Endothelial cell of umbilical vein (primary cell): ENCODE measurements around the gene OR10W1. TPM values are rescaled to one million over a fixed set of nuclear protein-coding genes. Genes with fewer than 3 reads are reported as not detected.

Experiments
- Bru-seq: library from RNA; stranded (reverse); fragments of 400-500 nt; gene quantifications from one replicate; lab custom pipeline; 2021; lab: Mats Ljungman, UMichigan
- BruChase-seq, 2 experiments: library from RNA; stranded (reverse); fragments of 400-500 nt; gene quantifications; one replicate each; lab custom pipeline; 2021; lab: Mats Ljungman, UMichigan
- BruUV-seq: library from RNA; stranded (reverse); fragments of 400-500 nt; replicated peaks from 2 replicates; lab custom pipeline; 2021; lab: Mats Ljungman, UMichigan
- CTCF ChIA-PET: fragments of 300-600, 350-600 bp; sonication (Branson Sonifier 250); formaldehyde crosslinking; loops from one replicate; lab custom pipeline; 2021; ENCODE audit warnings: antibody characterized with exemption, inconsistent platforms; lab: Charles Lee
- POLR2A ChIA-PET: fragments of 300-600, 350-600 bp; sonication (Branson Sonifier 250); formaldehyde crosslinking; loops from one replicate; lab custom pipeline; 2021; ENCODE audit warnings: antibody characterized with exemption, inconsistent platforms; lab: Charles Lee
- DNase-seq: peaks from one replicate; pipeline ENCODE4 v3.0.0-alpha.2; 2011; ENCODE audit warnings: low read depth, low spot score
- FAIRE-seq: peaks from 2 replicates; lab custom pipeline; 2011; peaks lifted over from hg19 to GRCh38; lab: Jason Lieb, UNC
- H2AFZ ChIP-seq: 2 replicates; pipeline ENCODE4 v1.6.0; 2012; ENCODE audit warnings: low read depth, low read length, control low read depth, inconsistent platforms
- H3K27ac ChIP-seq: 2 replicates; pipeline ENCODE4 v1.5.1; 2011; ENCODE audit warnings: low read depth, mild to moderate bottlenecking, control low read depth, low read length, moderate library complexity; ENCODE audit not compliant: insufficient read depth
- H3K27me3 ChIP-seq, 2 experiments: 2 replicates each; pipeline versions ENCODE4 v1.6.0 to v1.6.1; 2011; ENCODE audit warnings: low read length in 2 of 2, mixed read lengths in 1 of 2; ENCODE audit not compliant: control insufficient read depth in 2 of 2, insufficient read depth in 2 of 2
- H3K36me3 ChIP-seq, 2 experiments: 2 replicates in 1 of 2; 3 replicates in 1 of 2; pipeline ENCODE4 v1.5.1; 2011; ENCODE audit warnings: low read length in 2 of 2, mild to moderate bottlenecking in 1 of 2, moderate library complexity in 1 of 2; ENCODE audit not compliant: control insufficient read depth in 2 of 2, insufficient read depth in 2 of 2; ENCODE audit errors: extremely low read depth in 1 of 2
- H3K4me1 ChIP-seq: 3 replicates; pipeline ENCODE4 v1.5.1; 2011; ENCODE audit warnings: mild to moderate bottlenecking, low read length; ENCODE audit not compliant: control insufficient read depth, insufficient read depth; ENCODE audit errors: extremely low read depth
- H3K4me2 ChIP-seq: 2 replicates; pipeline ENCODE4 v1.6.1; 2011; ENCODE audit warnings: low read length, control low read depth, mixed read lengths; ENCODE audit not compliant: insufficient read depth
- H3K4me3 ChIP-seq, 3 experiments: fragments of 200-600 bp in 1 of 3; sonication (generic), shearing (Covaris generic) in 1 of 3; replicated peaks in 1 of 3; 2 replicates each; pipeline ENCODE4 v1.5.1; 2011 to 2016; ENCODE audit warnings: control low read depth in 3 of 3, low read length in 3 of 3, mild to moderate bottlenecking in 2 of 3, inconsistent platforms in 1 of 3, low read depth in 1 of 3, moderate library complexity in 1 of 3; ENCODE audit not compliant: insufficient read depth in 1 of 3
- H3K79me2 ChIP-seq: 2 replicates; pipeline ENCODE4 v1.6.0; 2012; ENCODE audit warnings: low read length, inconsistent platforms; ENCODE audit not compliant: control insufficient read depth, insufficient read depth
- H3K9ac ChIP-seq: replicated peaks from 2 replicates; pipeline ENCODE3; 2011; ENCODE audit warnings: low read length, control low read depth; ENCODE audit not compliant: insufficient read depth; ENCODE audit errors: extremely low read depth
- H3K9me1 ChIP-seq: replicated peaks from 3 replicates; pipeline ENCODE4 v1.6.0; 2011; ENCODE audit warnings: mild to moderate bottlenecking, low read length; ENCODE audit not compliant: control insufficient read depth, insufficient read depth; ENCODE audit errors: extremely low read depth
- H3K9me3 ChIP-seq: replicated peaks from 2 replicates; pipeline ENCODE4 v1.5.1; 2012; ENCODE audit warnings: low read length, inconsistent platforms; ENCODE audit not compliant: control insufficient read depth, insufficient read depth
- H4K20me1 ChIP-seq: replicated peaks from 2 replicates; pipeline ENCODE3; 2011; ENCODE audit warnings: mild to moderate bottlenecking, low read length; ENCODE audit not compliant: control insufficient read depth, insufficient read depth; ENCODE audit errors: extremely low read depth
- EZH2 ChIP-seq: IDR thresholded peaks from 2 replicates; pipeline ENCODE4 v1.6.1; 2012; ENCODE audit warnings: borderline replicate concordance, low read depth, mild to moderate bottlenecking, moderate library complexity, low read length, inconsistent platforms; ENCODE audit not compliant: severe bottlenecking
- FOS ChIP-seq: IDR thresholded peaks from 2 replicates; pipeline ENCODE4 v1.6.1; 2011; ENCODE audit warnings: mild to moderate bottlenecking, low read length, moderate library complexity, borderline replicate concordance; ENCODE audit not compliant: insufficient read depth
- GATA2 ChIP-seq: IDR thresholded peaks from 2 replicates; pipeline ENCODE4 v1.7.0; 2011; ENCODE audit warnings: low read depth, mild to moderate bottlenecking, moderate library complexity, mixed read lengths, low read length; ENCODE audit not compliant: insufficient read length, insufficient read depth
- JUN ChIP-seq: IDR thresholded peaks from 2 replicates; pipeline ENCODE4 v1.6.1; 2011; ENCODE audit warnings: borderline replicate concordance, low read depth; ENCODE audit not compliant: insufficient read length, insufficient read depth
- MYC ChIP-seq: IDR thresholded peaks from one replicate; pipeline ENCODE4 v1.6.1; 2011; ENCODE audit warnings: mild to moderate bottlenecking, low read depth, low read length
- POLR2AphosphoS5 ChIP-seq: IDR thresholded peaks from 2 replicates; pipeline ENCODE4 v1.6.1; 2012; ENCODE audit warnings: low read depth, mild to moderate bottlenecking, control low read depth, low read length, moderate library complexity; ENCODE audit not compliant: insufficient read depth
- dilution Hi-C: fragments of 300-500 bp; cut with MboI; formaldehyde crosslinking; loops from one replicate; pipeline ENCODE4 v1.15.0; 2019; ENCODE audit warnings: low sequenced_read_pairs; ENCODE audit not compliant: extremely low pct_ligation_motif_present
- intact Hi-C: fragments of 100-400 bp; cut with micrococcal nuclease; formaldehyde crosslinking; loops from one replicate; pipeline ENCODE4 v1.10.0; 2022
- long read RNA-seq: library from polyadenylated mRNA; stranded (forward); transcript quantifications from one replicate; pipeline ENCODE4 v2.0.0, GENCODE V29; 2021
- polyA minus RNA-seq, 3 experiments: library from RNA; depleted of rRNA, polyadenylated mRNA; stranded (reverse); fragments of >200 nt; gene quantifications; 1 replicate in 1 of 3; 2 replicates in 2 of 3; pipeline ENCODE4 v1.2.3, GENCODE V29; 2011
- polyA plus RNA-seq, 4 experiments: library from polyadenylated mRNA; depleted of rRNA in 3 of 4; stranded (reverse) in 3 of 4; unstranded in 1 of 4; fragments of >200 nt; gene quantifications; 2 replicates each; pipeline versions ENCODE4 v1.2.1 to v1.2.3, GENCODE V29; 2011 to 2012; ENCODE audit warnings: missing spikeins in 1 of 4
- total RNA-seq: library from RNA; stranded (reverse); gene quantifications from 2 replicates; pipeline ENCODE4 v1.2.3, GENCODE V29; 2021
- TF ChIP-seq, protein P1 (sequence below), 2 donors: IDR thresholded peaks; 1 replicate in 1 of 2; 2 replicates in 1 of 2; pipeline ENCODE4 v1.5.1; 2011; ENCODE audit warnings: low read length in 2 of 2, mild to moderate bottlenecking in 2 of 2, moderate library complexity in 2 of 2, control low read depth in 1 of 2, inconsistent platforms in 1 of 2, low read depth in 1 of 2; ENCODE audit not compliant: insufficient read depth in 1 of 2; ENCODE audit errors: extremely low read depth in 1 of 2

OR10W1 gene, protein sequence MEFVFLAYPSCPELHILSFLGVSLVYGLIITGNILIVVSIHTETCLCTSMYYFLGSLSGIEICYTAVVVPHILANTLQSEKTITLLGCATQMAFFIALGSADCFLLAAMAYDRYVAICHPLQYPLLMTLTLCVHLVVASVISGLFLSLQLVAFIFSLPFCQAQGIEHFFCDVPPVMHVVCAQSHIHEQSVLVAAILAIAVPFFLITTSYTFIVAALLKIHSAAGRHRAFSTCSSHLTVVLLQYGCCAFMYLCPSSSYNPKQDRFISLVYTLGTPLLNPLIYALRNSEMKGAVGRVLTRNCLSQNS
- total RNA-seq: not detected in 2 replicates
- not detected in 2 replicates for polyA plus RNA-seq
- polyA plus RNA-seq (2011; cell fraction: cytosol; rRNA removed): not detected in 2 replicates
- not detected in 2 replicates for polyA plus RNA-seq (2011; cell fraction: nucleus; rRNA removed)
- polyA plus RNA-seq (2012): not detected in 2 replicates
- not detected in 2 replicates for polyA minus RNA-seq
- not detected for polyA minus RNA-seq (2011; cell fraction: cytosol; rRNA and poly(A)+ RNA removed)
- not detected in 2 replicates for polyA minus RNA-seq (2011; cell fraction: nucleus; rRNA and poly(A)+ RNA removed)
- not detected for Bru-seq, nascent RNA
- BruChase-seq, experiment 1, labeled RNA remaining after a 6-hour chase: not detected
- not detected for BruChase-seq, experiment 2, labeled RNA remaining after a 2-hour chase
- long read RNA-seq: 0 reads

GRCh38 chr11:58268142-58268541 is at the start of gene OR10W1:
Gene OR10W1, minus strand, starts transcription at chr11:58268260. Its CDS starts 402 bp downstream, at chr11:58267858.
- H3K9me1 ChIP-seq: no peaks in the 10 kb centered on the region
- intact Hi-C loops: no loop called here
- H3K36me3 ChIP-seq: no peaks in the 10 kb centered on the region
- H3K4me2 ChIP-seq: no peak within 1 kb of the TSS
- DNase-seq (no peak), FAIRE-seq (no peak)
- H3K9ac ChIP-seq: no peak within 1 kb of the TSS
- no peak within 1 kb of the TSS for H3K27ac ChIP-seq
- H3K4me1 ChIP-seq: no peaks in the 10 kb centered on the region
- no peaks in the 10 kb centered on the region for H3K79me2 ChIP-seq
- no peaks in the 10 kb centered on the region for H3K27me3 ChIP-seq
- no peak for TF ChIP-seq EZH2
- TF ChIP-seq, protein P1, sequence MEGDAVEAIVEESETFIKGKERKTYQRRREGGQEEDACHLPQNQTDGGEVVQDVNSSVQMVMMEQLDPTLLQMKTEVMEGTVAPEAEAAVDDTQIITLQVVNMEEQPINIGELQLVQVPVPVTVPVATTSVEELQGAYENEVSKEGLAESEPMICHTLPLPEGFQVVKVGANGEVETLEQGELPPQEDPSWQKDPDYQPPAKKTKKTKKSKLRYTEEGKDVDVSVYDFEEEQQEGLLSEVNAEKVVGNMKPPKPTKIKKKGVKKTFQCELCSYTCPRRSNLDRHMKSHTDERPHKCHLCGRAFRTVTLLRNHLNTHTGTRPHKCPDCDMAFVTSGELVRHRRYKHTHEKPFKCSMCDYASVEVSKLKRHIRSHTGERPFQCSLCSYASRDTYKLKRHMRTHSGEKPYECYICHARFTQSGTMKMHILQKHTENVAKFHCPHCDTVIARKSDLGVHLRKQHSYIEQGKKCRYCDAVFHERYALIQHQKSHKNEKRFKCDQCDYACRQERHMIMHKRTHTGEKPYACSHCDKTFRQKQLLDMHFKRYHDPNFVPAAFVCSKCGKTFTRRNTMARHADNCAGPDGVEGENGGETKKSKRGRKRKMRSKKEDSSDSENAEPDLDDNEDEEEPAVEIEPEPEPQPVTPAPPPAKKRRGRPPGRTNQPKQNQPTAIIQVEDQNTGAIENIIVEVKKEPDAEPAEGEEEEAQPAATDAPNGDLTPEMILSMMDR (IDR thresholded peaks at IDR 0.05; ENCODE audit: extremely low read depth in 1 of 2, insufficient read depth in 1 of 2, low read depth in 1 of 2, low read length in 2 of 2): no peak
- no peak for TF ChIP-seq MYC
- no peak for TF ChIP-seq GATA2
- TF ChIP-seq FOS: no peak
- TF ChIP-seq JUN: no peak
- no peak for TF ChIP-seq POLR2AphosphoS5
- H3K9me3 ChIP-seq: no peaks in the 10 kb centered on the region
- dilution Hi-C loops: no loop called here
- CTCF ChIA-PET: no interaction called here
- H3K4me3 ChIP-seq: no peak within 1 kb of the TSS
- BruUV-seq: no TSS peak
- H4K20me1 ChIP-seq: no peaks in the 10 kb centered on the region
- H2AFZ ChIP-seq: no peak within 1 kb of the TSS
- POLR2A ChIA-PET: no interaction called here
